ENCODE measurements around the gene MIAT.

DNA sequence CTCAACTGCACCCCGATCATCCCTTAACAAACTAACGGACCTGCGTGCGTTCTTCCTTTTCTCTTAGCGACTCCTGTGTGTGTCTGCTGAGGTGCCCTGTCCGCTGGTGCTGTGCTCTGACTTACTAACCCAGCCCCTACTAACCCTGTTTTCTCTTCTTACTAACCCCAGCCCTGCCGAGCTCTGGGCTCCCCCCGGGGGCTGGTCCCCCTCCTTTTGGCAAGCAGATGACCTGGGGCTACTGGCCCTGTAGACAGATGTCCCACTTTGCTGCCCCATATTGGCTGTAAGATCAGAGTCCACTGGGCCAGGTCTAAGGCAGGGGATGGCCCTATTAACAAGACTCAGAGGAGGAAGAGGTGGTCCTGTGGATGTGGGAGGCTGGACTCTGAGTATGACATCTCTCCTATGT, 14.7 kb downstream of the MIAT start:
- no peak for TF ChIP-seq CTCF (IDR thresholded peaks at IDR 0.05)
- no peak for TF ChIP-seq POLR2A (IDR thresholded peaks at IDR 0.05)

Measured in heart left ventricle (tissue), 13 donors.